ENCODE data around the gene CCNY. TPM values are rescaled to one million over a fixed set of nuclear protein-coding genes. Genes with fewer than 3 reads are reported as not detected.
"Not testable (repeated sequence)": the region's sequence is repeated elsewhere in the genome, so short reads cannot be mapped to it uniquely, and the experiment has no call there.

The CCNY gene
- total RNA-seq, 1 donor: 35.0 TPM

- peak; percentile 16 for DNase-seq (ENCODE audit: low read depth)
- TF ChIP-seq CTCF (IDR thresholded peaks at IDR 0.05; ENCODE audit: insufficient read depth, low read depth, low read length): no peak
- H3K4me3 ChIP-seq (ENCODE audit: low read depth, low read length): no peak overlapping the region
Observed at GRCh38 chr10:35398908-35399307, 62.6 kb downstream of the CCNY start.

GRCh38 chr10:35399414-35400009 is 63.2 kb downstream of the CCNY start:
- no peak overlapping the region for H3K4me3 ChIP-seq (ENCODE audit: low read depth, low read length)
- no peak for TF ChIP-seq CTCF (IDR thresholded peaks at IDR 0.05; ENCODE audit: insufficient read depth, low read depth, low read length)
- DNase-seq (ENCODE audit: low read depth): no peak

GRCh38 chr10:35400595-35401268 is 64.4 kb downstream of the CCNY start:
- TF ChIP-seq CTCF (IDR thresholded peaks at IDR 0.05; ENCODE audit: insufficient read depth, low read depth, low read length): no peak
- no peak overlapping the region for H3K4me3 ChIP-seq (ENCODE audit: low read depth, low read length)
- no peak for DNase-seq (ENCODE audit: low read depth)

- not testable (repeated sequence) for DNase-seq (ENCODE audit: low read depth); H3K4me3 ChIP-seq (ENCODE audit: low read depth, low read length)
Observed at GRCh38 chr10:35403491-35403890, 67.2 kb downstream of the CCNY start.

- H3K4me3 ChIP-seq (ENCODE audit: low read depth, low read length): not testable (repeated sequence)
- peak; percentile 66 for DNase-seq (ENCODE audit: low read depth)
Observed at GRCh38 chr10:35404077-35404476, 67.8 kb downstream of the CCNY start.

GRCh38 chr10:35406003-35406630 is 69.8 kb downstream of the CCNY start:
- not testable (repeated sequence) for H3K4me3 ChIP-seq (ENCODE audit: low read depth, low read length); DNase-seq (ENCODE audit: low read depth)

GRCh38 chr10:35407696-35408095 is 71.4 kb downstream of the CCNY start:
- DNase-seq (ENCODE audit: low read depth); H3K4me3 ChIP-seq (ENCODE audit: low read depth, low read length): not testable (repeated sequence)

- TF ChIP-seq CTCF (IDR thresholded peaks at IDR 0.05; ENCODE audit: insufficient read depth, low read depth, low read length): no peak
- H3K4me3 ChIP-seq (ENCODE audit: low read depth, low read length): no peak overlapping the region
- peak; percentile 88 for DNase-seq (ENCODE audit: low read depth)
Observed at GRCh38 chr10:35409094-35409582, 72.8 kb downstream of the CCNY start.

GRCh38 chr10:35409808-35410207 is 73.5 kb downstream of the CCNY start:
- no peak for TF ChIP-seq CTCF (IDR thresholded peaks at IDR 0.05; ENCODE audit: insufficient read depth, low read depth, low read length)
- no peak for DNase-seq (ENCODE audit: low read depth)
- no peak overlapping the region for H3K4me3 ChIP-seq (ENCODE audit: low read depth, low read length)

All from fibroblast of villous mesenchyme (primary cell).